T-helper 1 cell (primary cell): Measurements from ENCODE around the gene TMCO4.
"Not testable (repeated sequence)": the region's sequence is repeated elsewhere in the genome, so short reads cannot be mapped to it uniquely, and the experiment has no call there.

ENCODE experiments used
- DNase-seq, 5 donors: peaks; one replicate each; pipeline ENCODE4 v3.0.0-alpha.2; 2012 to 2020

Gene TMCO4

DNA sequence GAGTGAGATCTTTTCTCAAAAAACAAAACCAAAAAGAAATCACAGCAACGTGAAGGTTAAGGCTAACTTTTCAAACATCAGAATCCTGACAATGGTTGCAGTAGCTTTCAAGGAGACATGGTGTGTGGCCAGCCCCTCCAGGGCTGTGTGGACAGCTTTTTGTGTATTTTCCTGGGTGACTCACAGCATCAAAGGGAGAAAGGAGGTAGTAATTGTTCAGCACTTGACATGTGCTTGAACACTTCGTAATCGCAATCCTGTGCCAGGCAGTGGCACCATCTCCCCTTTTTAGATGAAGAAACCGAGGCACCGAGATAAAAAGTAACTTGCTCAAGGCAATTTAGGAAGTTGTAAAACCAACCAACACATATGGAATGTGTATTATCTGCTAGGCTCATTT lies 145.3 kb downstream of the TMCO4 start:
- no peak for DNase-seq

GRCh38 chr1:19651141-19651737 lies 148.5 kb downstream of the TMCO4 start:
- DNase-seq, result peak in 3 of 5 donors; percentile 35 to 39 (median 38)

GRCh38 chr1:19650416-19651140 lies 149.1 kb downstream of the TMCO4 start:
- no peak for DNase-seq

DNA sequence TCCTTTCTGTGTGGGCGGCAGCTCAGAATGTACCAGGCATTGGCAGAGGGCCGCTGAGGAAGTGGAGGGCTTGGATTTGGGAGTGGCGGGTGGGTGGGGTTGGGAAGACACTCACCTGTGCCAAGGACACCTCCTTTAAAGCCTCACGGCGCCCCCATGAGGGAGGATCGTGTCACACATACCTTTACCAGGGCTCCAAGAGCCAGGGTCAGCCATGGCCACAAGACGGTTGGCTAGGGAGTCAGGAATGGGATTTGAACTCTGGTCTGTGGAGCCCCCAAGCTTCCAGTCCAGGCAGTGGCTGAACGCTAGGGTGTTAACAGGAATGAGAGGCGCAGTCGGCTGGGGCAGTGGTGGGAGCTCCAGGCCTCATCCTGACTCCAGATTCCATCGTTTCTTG lies 151.0 kb downstream of the TMCO4 start:
- DNase-seq, result no peak

DNA sequence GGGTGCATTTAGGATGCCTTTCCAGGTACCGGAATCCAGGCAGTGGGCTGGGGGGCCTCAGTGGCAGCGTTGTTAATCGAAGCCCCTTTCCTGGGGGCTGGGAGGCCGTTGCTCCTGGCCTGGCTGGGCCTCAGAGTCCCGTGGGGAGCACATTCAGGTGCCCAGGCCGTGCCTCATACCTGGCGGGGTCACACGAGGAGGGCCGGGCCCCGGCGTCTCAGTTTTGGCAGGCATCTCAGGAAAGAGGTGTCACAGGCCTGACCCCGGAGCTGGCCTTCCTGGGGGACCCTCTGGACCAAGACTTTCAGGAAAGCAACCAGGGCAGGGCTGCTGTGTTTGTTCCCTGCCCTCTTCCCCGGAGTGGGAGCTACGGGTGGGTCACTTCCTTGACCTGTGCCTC lies 151.5 kb downstream of the TMCO4 start:
- no peak for DNase-seq

DNA sequence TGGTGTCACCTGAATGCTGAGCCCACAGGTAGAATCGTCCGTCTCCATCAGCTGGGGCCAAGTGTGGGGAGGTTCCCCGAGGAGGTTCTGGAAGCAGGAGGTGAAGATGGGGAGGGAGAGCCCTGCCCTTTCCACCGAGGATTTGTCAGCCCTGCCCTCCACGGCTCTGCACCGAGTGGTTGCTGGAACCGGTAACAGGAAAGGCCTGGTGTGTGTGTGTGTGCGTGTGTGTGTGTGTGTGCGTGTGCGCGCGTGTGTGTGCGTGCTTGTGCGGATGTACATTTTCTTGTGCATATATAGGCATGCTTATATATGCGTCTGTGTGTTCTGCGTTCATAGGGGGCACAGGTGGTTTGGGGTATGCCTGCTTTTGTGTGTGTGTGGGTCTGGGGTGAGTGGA lies 152.1 kb downstream of the TMCO4 start:
- DNase-seq, result no peak

DNA sequence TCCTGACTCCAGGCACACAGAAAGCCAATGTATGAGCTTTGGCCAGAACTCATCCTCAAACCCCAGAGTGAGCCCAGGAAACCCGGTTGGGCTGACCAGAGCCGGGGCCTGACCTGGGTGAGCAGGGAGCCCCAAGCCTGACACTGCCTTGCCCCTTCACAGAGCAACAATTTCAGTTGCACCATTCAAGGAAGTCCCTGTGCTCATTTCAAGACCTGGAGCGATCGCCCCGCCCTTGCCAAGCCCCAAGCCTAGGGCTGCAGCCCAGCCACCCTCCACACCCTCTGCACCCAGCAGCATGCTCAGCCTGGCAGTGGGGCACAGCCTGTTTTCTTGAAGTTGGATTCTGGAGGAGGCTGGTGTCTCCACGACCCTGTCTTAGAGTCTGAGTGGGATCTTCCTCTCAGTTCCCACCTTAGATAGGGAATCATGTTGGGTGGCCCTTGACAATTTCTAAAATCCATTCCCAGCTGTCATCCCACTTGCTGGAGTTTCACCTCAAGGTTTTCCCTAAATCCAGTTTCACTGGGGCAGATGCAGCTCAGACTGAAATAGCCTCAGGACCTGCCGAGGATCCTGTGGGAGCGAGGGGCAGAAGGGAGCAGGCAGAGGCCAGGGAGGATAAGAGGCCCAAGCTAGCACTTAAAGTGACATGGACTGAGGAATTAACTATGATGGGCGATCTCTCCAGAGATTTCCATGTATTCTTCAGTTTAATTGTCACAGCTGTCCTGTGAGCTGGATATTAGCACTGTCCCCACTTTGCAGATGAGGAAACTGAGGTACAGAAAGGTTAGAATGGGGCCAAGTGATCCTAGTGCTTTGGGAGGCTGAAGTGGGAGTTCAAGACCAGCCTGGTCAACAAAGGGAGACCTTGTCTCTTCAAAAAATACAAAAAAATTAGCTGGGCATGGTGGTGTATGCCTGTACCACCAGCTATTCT lies 153.1 kb downstream of the TMCO4 start:
- peak in 1 of 5 donors; percentile 18 for DNase-seq

DNA sequence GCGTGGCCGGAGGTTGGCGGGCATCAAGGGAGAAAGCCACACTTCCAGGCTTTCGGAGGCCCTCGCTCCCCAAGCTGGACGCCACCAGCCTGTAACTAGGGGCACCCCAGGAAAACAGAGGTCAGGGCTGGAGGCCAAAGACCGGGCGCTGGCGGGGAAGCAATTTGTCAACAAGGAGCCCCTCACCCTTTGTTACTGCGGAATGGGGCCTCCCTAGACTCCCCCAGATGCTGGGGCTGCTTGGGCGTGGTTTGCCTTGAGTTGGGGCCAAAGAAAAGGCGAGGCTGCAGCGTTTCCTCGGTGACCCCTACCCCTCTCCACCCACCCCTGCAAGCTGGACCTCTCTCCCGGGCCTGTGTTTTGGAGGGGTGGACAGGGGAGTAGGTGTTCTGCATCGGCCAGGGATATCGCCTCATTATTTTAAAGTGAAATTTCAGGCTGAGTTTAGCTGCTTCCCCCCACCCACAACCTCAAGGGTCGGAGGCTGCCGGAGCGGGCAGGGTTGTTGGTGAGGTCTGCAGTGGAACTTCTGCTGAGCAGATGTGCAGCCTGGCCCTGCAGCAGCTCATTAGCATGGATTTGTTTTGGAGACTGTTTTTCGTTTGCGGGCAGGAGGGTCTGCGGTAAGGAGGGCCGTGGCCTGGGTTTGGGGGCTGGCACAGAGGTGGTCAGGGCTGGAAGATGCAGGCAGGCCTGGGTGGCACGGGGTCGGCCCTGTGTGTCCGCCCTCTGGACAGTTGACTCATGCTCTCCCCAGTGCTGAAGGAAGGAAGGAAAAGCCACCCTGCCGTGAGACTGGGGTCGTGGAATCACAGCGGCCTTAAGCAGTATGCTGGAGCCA lies 154.1 kb downstream of the TMCO4 start:
- DNase-seq, result no peak

DNA sequence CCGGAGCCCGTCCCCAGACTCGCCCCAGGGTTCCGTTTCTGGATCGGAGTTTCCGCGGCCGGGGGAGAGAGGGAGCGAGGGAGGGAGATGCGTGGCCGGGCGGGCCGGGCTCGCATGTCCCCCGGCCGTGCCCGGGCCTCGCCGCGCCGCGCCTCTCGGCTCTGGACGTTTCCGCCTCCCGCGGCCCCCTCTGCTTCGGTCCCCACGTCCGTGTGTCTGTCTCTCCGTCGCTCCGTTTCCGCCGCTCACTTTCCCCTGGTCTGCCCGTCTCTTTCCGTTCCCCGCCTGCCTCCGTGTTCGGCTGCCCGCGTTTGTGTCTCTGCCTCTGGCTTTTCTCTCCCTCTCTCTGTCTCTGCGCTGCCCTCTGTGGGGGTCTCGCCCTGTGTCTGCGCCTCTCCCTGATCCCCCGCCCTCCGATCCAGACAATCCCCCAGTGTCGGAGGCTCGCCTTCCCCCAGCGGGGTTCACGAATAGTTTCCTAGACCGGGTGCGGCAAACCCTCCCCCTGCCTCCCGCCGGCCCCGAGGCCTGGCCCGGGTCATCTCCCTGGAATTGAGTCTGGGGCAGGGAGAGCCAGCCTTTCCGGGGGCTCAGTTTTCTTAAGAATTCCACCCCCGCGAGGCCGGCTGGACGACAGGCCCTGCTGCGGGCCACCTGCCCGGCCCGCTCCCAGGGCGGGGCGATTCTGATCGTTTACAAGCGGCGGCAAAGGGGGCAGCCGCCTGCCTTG lies 154.9 kb downstream of the TMCO4 start:
- peak in 2 of 5 donors; percentile 30 to 40 for DNase-seq

DNA sequence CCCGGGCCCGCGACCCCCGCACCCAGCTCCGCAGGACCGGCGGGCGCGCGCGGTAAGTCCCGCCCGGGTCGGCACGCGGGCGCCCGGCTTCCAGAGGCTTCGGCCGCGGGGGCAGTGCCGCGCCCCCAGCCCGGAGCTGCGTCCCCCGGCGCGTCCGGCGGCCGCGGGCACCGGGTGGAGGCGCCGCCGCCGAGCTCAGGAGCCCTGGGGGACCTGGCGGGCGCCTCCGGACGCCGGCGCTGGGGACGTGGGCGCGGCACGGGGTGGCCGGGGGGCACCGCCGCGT lies 155.4 kb downstream of the TMCO4 start:
- no peak for DNase-seq

GRCh38 chr1:19643602-19644394 lies 155.9 kb downstream of the TMCO4 start, which contains the start of gene NBL1:
Gene NBL1 (plus strand): TSS chr1:19644311. CDS start chr1:19655031, 10,720 bp downstream.
- DNase-seq, result peak; percentile 43 to 76 (median 59)

DNA sequence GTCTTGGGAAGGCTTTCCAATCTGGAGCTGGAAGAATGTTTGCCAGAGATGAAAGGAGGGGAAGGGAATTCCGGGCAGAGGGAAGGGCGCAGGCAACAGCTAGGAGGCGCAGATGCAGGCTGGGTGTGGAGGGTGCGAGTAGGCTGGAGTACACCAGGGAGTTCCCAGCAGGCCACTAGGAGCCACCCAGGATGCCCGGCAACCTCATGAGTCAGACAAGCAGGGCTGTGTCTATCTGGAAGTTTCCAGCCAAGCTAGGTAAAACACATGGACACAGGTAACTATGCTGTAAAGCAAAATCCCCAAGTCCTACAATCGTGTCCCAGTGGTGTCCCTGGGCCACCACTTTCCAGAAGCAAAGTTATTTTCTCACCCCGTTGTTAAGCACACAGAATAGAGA lies 156.6 kb downstream of the TMCO4 start:
- DNase-seq, result no peak

GRCh38 chr1:19640363-19641316 lies 159.1 kb downstream of the TMCO4 start:
- DNase-seq, result no peak

DNA sequence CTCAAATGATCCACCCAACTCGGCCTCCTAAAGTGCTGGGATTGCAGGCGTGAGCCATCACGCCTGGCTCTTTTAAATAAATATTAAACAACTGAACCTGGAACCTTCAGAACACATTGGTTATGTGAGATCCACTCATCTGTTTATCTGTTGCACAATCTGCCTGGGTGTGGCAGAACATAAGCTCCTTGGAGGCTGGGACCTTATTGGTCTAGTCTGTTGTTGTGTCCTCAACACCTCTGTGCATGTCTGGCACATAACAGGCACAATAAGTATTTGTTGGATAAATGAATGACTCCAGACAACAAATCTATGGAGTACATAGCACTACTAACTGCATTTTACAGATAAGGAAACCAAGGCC lies 159.7 kb downstream of the TMCO4 start:
- no peak for DNase-seq

DNA sequence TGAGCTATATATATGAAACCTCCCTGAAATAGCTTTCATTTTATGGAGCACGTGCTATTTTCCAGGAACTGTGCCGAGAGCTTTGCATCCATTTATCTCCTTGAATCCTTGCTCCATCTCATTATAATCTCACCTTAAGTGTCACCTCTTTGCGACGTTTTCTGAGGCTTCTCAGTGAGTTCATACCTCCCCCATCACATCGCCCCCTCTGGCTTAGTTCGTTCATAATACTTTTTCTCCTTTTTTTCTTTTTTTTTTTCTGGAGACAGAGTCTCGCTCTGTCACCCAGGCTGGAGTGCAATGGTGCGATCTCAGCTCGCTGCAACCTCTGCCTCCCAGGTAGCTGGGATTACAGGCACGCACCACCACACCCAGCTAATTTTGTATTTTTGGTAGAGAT lies 160.5 kb downstream of the TMCO4 start:
- not testable (repeated sequence) for DNase-seq

DNA sequence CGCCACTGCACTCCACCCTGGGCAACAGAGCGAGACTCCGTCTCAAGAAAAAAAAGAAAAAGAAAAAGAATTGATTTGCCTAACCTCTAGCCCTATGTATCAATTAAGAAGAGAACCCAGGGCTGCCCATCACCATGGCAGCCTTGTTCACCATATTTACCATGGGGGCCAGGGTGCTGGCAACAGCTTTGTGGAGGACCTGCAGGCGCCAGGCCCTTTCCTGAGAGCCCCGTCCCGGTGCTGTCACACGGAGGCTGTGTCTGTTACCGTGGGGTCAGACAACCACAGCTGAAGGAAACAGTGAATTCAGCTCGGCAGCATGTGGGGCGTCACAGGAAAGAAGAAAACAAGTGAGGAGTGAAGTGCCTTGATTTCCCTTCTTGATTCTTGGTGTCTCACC lies 162.1 kb downstream of the TMCO4 start:
- DNase-seq, result no peak

DNA sequence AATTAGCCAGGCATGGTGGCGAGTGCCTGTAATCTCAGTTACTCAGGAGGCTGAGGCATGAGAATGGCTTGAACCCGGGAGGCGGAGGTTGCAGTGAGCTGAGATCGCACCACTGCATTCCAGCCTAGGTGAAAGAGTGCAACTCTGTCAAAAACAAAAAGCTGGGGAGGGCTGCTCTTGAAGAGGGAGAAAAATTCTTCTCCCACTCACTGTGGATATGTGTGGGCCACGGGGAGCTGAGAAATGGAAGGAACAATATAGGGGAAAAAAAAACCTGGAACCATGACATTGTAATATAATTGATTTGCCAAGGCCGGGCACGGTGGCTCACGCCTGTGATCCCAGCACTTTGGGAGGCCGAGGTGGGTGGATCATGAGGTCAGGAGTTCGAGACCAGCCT lies 163.0 kb downstream of the TMCO4 start:
- not testable (repeated sequence) for DNase-seq

DNA sequence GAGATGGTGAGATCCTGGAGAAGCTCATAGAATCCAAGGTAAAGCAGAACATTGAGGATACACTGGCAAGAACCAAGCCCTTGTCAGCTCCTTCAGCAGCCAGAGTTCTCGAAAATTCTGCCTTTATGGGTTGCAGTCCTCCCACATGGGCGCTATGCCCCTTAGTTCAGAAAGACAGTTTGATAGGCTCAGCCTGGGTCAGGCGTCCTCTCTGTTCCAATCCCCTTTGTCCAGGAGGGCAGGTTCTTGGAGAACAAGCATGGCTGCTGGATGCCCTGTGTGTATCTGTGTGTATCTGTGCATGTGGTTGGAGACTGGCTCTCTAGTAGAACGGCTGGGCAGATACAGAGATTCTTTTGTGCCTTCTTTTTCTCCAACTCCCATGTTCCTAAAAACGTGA lies 163.7 kb downstream of the TMCO4 start:
- no peak for DNase-seq

- no peak for DNase-seq
Observed at GRCh38 chr1:19635646-19636045, 164.1 kb downstream of the TMCO4 start.

DNA sequence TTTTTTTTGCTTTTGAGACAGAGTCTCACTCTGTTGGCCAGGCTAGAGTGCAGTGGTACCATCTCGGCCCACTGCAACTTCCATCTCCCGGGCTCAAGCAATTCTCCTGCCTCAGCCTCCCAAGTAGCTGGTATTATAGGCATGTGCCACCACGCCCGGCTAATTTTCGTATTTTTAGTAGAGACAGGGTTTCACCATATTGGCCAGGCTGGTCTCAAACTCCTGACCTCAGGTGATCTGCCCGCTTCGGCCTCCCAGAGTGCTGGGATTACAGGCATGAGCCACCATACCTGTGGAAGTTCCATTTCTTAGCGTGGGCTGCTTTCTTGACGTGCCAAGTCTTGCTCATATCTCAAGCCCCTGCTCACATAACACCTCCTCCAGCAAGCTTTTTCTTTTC lies 164.7 kb downstream of the TMCO4 start:
- not testable (repeated sequence) for DNase-seq
